ENCODE results near the gene MAPT. TPM values are rescaled to one million over a fixed set of nuclear protein-coding genes. Genes with fewer than 3 reads are reported as not detected.
A peak's percentile ranks its signal among the peaks of the same experiment; 100 is the strongest.

The MAPT gene
- total RNA-seq, 4 donors from 2014 or later: 70.3 to 120 (median 82.8) TPM

DNA sequence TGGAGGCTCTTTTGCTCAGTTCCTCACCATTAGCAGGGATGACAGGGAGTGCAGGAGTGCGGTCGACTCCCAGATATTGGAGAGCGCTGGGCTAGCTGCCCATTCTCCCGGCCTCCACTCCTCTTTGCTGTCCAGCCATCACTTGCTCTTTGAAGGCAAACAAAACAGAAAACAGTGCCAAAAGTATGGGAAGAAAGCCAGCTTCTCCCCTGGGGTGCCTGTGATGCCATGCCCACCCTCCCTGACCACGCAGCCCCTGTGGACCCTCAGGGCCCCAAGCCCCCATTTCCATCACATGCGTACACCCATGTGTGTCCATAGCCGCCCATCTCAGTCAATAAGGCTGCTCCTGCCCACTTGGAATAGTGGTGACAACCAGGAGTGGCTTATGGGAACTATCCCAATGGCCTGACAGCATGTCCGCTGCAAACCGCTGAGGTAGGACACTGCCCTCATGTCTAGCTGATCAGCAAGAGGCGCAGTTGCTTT lies 30.0 kb downstream of the MAPT start:
- TF ChIP-seq POLR2A (IDR thresholded peaks at IDR 0.05): no peak
- TF ChIP-seq, protein P1, sequence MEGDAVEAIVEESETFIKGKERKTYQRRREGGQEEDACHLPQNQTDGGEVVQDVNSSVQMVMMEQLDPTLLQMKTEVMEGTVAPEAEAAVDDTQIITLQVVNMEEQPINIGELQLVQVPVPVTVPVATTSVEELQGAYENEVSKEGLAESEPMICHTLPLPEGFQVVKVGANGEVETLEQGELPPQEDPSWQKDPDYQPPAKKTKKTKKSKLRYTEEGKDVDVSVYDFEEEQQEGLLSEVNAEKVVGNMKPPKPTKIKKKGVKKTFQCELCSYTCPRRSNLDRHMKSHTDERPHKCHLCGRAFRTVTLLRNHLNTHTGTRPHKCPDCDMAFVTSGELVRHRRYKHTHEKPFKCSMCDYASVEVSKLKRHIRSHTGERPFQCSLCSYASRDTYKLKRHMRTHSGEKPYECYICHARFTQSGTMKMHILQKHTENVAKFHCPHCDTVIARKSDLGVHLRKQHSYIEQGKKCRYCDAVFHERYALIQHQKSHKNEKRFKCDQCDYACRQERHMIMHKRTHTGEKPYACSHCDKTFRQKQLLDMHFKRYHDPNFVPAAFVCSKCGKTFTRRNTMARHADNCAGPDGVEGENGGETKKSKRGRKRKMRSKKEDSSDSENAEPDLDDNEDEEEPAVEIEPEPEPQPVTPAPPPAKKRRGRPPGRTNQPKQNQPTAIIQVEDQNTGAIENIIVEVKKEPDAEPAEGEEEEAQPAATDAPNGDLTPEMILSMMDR (IDR thresholded peaks at IDR 0.05 in 4 of 5, conservative IDR thresholded peaks at IDR 0.05 in 1 of 5): no peak
- ATAC-seq (peak in 1 of 2 donors; percentile 7), DNase-seq (no peak)
- Histone ChIP-seq H3K27ac (peak overlapping the region; percentile 64 to 82 (median 68)), H3K9me3 (no peaks in the 10 kb centered on the region), H3K4me1 (peaks cover 48 to 50% of the 10 kb centered on the region in 2 donors), H3K36me3 (no peaks in the 10 kb centered on the region), H3K4me3 (no peak overlapping the region), H3K27me3 (no peaks in the 10 kb centered on the region)
- intact Hi-C loops (cut with DNase I; ENCODE audit: low total_unique reads) (no loop called here), in situ Hi-C loops (cut with MboI; ENCODE audit: low sequenced_read_pairs in 4 of 4) (no loop called here)

DNA sequence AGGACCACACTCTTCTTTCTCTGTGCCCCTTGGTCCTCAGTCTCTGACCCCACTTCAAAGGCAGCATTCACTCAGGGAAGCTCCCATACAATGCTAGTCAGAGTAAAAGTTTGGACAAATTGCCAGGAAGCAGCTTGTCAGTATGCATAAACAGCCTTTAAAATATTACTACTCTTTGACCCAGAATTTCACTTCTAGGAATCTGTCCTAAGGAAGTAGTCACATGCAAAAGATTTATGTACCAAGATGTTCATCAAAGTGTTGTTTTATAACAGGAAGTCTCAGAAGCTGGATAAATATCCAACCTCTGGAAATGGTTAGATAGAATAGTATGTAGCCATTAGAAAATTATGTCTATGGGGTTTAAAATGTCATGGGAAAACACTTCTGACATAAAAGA lies 31.0 kb downstream of the MAPT start:
- peak overlapping the region in 2 of 4 donors; percentile 66 to 82 for H3K27ac ChIP-seq
- H3K9me3 ChIP-seq: no peaks in the 10 kb centered on the region
- TF ChIP-seq, protein P1 (IDR thresholded peaks at IDR 0.05 in 4 of 5, conservative IDR thresholded peaks at IDR 0.05 in 1 of 5): no peak
- no peak for TF ChIP-seq POLR2A (IDR thresholded peaks at IDR 0.05)
- H3K4me1 ChIP-seq: peaks cover 48 to 50% of the 10 kb centered on the region in 2 donors
- ATAC-seq: no peak
- no peak for DNase-seq
- no peaks in the 10 kb centered on the region for H3K36me3 ChIP-seq
- H3K4me3 ChIP-seq: no peak overlapping the region
- no peaks in the 10 kb centered on the region for H3K27me3 ChIP-seq
- intact Hi-C loops (cut with DNase I; ENCODE audit: low total_unique reads) (no loop called here), in situ Hi-C loops (cut with MboI; ENCODE audit: low sequenced_read_pairs in 4 of 4) (no loop called here)

DNA sequence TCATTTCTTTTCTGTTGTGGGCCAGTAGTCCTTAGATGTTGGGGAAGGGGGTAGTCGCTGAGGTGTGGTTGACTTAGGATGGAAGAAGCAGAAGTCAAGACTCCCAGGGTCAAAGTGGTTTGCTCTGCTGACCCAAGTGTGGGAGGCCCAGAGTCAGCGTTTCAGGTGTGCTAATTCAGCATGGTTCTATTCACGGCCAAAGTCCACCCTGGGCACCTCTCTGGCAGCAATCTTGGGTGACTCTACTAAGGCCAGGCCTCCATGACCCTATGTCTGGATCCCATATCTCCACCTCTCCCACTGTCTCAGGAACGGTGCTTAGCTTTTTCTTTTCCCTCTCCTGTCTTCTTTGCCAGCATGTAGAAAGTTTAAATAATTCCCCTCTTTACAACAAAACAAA lies 32.9 kb downstream of the MAPT start:
- DNase-seq (no peak), ATAC-seq (no peak)
- Histone ChIP-seq H3K27me3 (no peaks in the 10 kb centered on the region), H3K4me1 (peaks cover 41 to 42% of the 10 kb centered on the region in 2 donors), H3K36me3 (no peaks in the 10 kb centered on the region), H3K27ac (peak overlapping the region in 1 of 4 donors; percentile 45), H3K4me3 (no peak overlapping the region), H3K9me3 (no peaks in the 10 kb centered on the region)
- TF ChIP-seq, protein P1 (IDR thresholded peaks at IDR 0.05 in 4 of 5, conservative IDR thresholded peaks at IDR 0.05 in 1 of 5): no peak
- TF ChIP-seq POLR2A (IDR thresholded peaks at IDR 0.05): no peak
- intact Hi-C loops (cut with DNase I; ENCODE audit: low total_unique reads): no loop called here
- in situ Hi-C loops (cut with MboI; ENCODE audit: low sequenced_read_pairs in 4 of 4): no loop called here

DNA sequence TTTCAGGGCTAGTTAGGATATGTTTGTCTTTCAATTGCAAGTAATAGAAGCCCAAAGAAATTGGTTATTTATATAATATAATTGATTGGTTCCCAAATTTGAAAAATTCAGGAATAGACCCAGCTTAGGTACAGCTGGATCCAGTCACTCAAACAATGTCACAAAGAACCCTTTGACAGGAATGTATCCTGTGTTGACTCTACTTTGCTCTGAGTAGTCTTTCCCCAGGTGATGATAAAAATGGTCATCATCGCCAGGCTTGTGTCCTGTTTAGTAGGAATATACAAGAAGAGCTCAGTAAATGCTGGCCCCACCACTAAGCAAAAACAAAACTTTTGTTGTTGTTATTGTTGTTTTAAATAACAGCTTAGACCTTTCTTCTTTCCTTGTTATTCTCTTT lies 35.0 kb downstream of the MAPT start:
- no peak for TF ChIP-seq POLR2A (IDR thresholded peaks at IDR 0.05)
- TF ChIP-seq, protein P1 (IDR thresholded peaks at IDR 0.05 in 4 of 5, conservative IDR thresholded peaks at IDR 0.05 in 1 of 5): no peak
- H3K27me3 ChIP-seq: no peaks in the 10 kb centered on the region
- DNase-seq: no peak
- in situ Hi-C loops (cut with MboI; ENCODE audit: low sequenced_read_pairs in 4 of 4) (no loop called here), intact Hi-C loops (cut with DNase I; ENCODE audit: low total_unique reads) (no loop called here)
- H3K27ac ChIP-seq: peak overlapping the region; percentile 76 to 82 (median 77)
- H3K4me3 ChIP-seq: no peak overlapping the region
- no peaks in the 10 kb centered on the region for H3K9me3 ChIP-seq
- H3K36me3 ChIP-seq: no peaks in the 10 kb centered on the region
- peaks cover 21 to 26% of the 10 kb centered on the region in 2 donors for H3K4me1 ChIP-seq
- no peak for ATAC-seq
